H1 (cell line): ENCODE results near the gene IDUA. TPM values are rescaled to one million over a fixed set of nuclear protein-coding genes. Genes with fewer than 3 reads are reported as not detected.

Source experiments
- CTCF ChIA-PET: fragments of 300-600 bp; sonication (Branson Sonifier 250); formaldehyde crosslinking; loops from one replicate; lab custom pipeline; 2021; ENCODE audit not compliant: partially characterized antibody; lab: Charles Lee
- POLR2A ChIA-PET: fragments of 300-600 bp; sonication (Branson Sonifier 250); formaldehyde crosslinking; loops from one replicate; lab custom pipeline; 2021; ENCODE audit warnings: inconsistent platforms; ENCODE audit not compliant: partially characterized antibody; lab: Charles Lee
- DNase-seq, 2 experiments: peaks; one replicate each; pipeline versions ENCODE4 v3.0.0 to v3.0.0-alpha.2; 2010 to 2022; ENCODE audit warnings: low spot score in 2 of 2, low read depth in 1 of 2, mixed read lengths in 1 of 2
- FAIRE-seq: peaks from 2 replicates; lab custom pipeline; 2011; peaks lifted over from hg19 to GRCh38; lab: Jason Lieb, UNC
- H2AFZ ChIP-seq: 2 replicates; pipeline ENCODE4 v1.8.1; 2012; ENCODE audit warnings: low read length, inconsistent platforms
- H2AK5ac ChIP-seq: 2 replicates; pipeline ENCODE4 v1.6.1; 2013; ENCODE audit warnings: low read depth, low read length
- H2BK120ac ChIP-seq: replicated peaks from 2 replicates; pipeline ENCODE3; 2013; ENCODE audit warnings: low read depth, low read length, inconsistent platforms
- H2BK12ac ChIP-seq: 2 replicates; pipeline ENCODE4 v1.6.1; 2013; ENCODE audit warnings: low read depth, low read length
- H2BK15ac ChIP-seq: 2 replicates; pipeline ENCODE4 v1.6.1; 2013; ENCODE audit warnings: low read length
- H2BK20ac ChIP-seq: 2 replicates; pipeline ENCODE4 v1.6.1; 2013; ENCODE audit warnings: low read length
- H2BK5ac ChIP-seq: 2 replicates; pipeline ENCODE4 v1.6.1; 2013; ENCODE audit warnings: low read depth, low read length
- H3K14ac ChIP-seq: 2 replicates; pipeline ENCODE4 v1.6.1; 2013; ENCODE audit warnings: inconsistent platforms; ENCODE audit not compliant: insufficient read length
- H3K18ac ChIP-seq: 2 replicates; pipeline ENCODE4 v1.6.1; 2013; ENCODE audit warnings: low read length; ENCODE audit errors: extremely low read depth
- H3K23ac ChIP-seq: 2 replicates; pipeline ENCODE4 v1.6.1; 2013; ENCODE audit warnings: inconsistent platforms; ENCODE audit not compliant: insufficient read length
- H3K23me2 ChIP-seq: 2 replicates; pipeline ENCODE4 v1.6.1; 2013; ENCODE audit warnings: low read depth, low read length
- H3K27ac ChIP-seq: 2 replicates; pipeline ENCODE4 v1.6.1; 2011; ENCODE audit warnings: low read depth, low read length, inconsistent platforms
- H3K27me3 ChIP-seq, 4 experiments: replicated peaks in 1 of 4; 1 replicate in 1 of 4; 2 replicates in 3 of 4; pipeline versions ENCODE4 v1.6.1 to v1.8.1; 2011 to 2013; ENCODE audit warnings: low read length in 3 of 4, mild to moderate bottlenecking in 3 of 4, inconsistent platforms in 2 of 4, mixed read lengths in 2 of 4, moderate library complexity in 1 of 4; ENCODE audit not compliant: control insufficient read depth in 3 of 4, insufficient read depth in 3 of 4; ENCODE audit errors: extremely low read depth in 1 of 4
- H3K36me3 ChIP-seq, 4 experiments: 2 replicates each; pipeline versions ENCODE4 v1.6.1 to v1.8.1; 2011 to 2013; ENCODE audit warnings: mild to moderate bottlenecking in 4 of 4, low read length in 3 of 4, moderate library complexity in 2 of 4, control low read depth in 1 of 4, inconsistent platforms in 1 of 4; ENCODE audit not compliant: insufficient read depth in 4 of 4, control insufficient read depth in 2 of 4
- H3K4ac ChIP-seq: replicated peaks from 2 replicates; pipeline ENCODE3; 2013; ENCODE audit warnings: low read length, low read depth, mixed read lengths, inconsistent platforms; ENCODE audit not compliant: insufficient read length
- H3K4me1 ChIP-seq, 4 experiments: replicated peaks in 1 of 4; 1 replicate in 1 of 4; 2 replicates in 3 of 4; pipeline versions ENCODE4 v1.6.1 to v1.8.1; 2011 to 2013; ENCODE audit warnings: low read length in 3 of 4, inconsistent platforms in 2 of 4, mixed read lengths in 1 of 4; ENCODE audit not compliant: insufficient read depth in 4 of 4, control insufficient read depth in 3 of 4
- H3K4me2 ChIP-seq, 2 experiments: 2 replicates each; pipeline versions ENCODE4 v1.6.1 to v1.8.1; 2011 to 2013; ENCODE audit warnings: low read depth in 2 of 2, low read length in 2 of 2, control low read depth in 1 of 2, inconsistent platforms in 1 of 2, mild to moderate bottlenecking in 1 of 2; ENCODE audit not compliant: insufficient read depth in 1 of 2
- H3K4me3 ChIP-seq, 4 experiments: fragments of 200-600, 300-600 bp in 1 of 4; sonication (generic), shearing (Covaris generic), sonication (Bioruptor Twin) in 1 of 4; 2 replicates each; pipeline versions ENCODE4 v1.5.1 to v1.8.1; 2011 to 2016; ENCODE audit warnings: low read length in 4 of 4, low read depth in 3 of 4, control low read depth in 2 of 4, inconsistent platforms in 2 of 4, mild to moderate bottlenecking in 2 of 4, mixed read lengths in 1 of 4, moderate library complexity in 1 of 4; ENCODE audit not compliant: insufficient read depth in 2 of 4; ENCODE audit errors: extremely low read depth in 1 of 4
- H3K56ac ChIP-seq: replicated peaks from 2 replicates; pipeline ENCODE3; 2013; ENCODE audit warnings: low read depth, mild to moderate bottlenecking, mixed read lengths, low read length, inconsistent platforms; ENCODE audit not compliant: insufficient read length
- H3K79me1 ChIP-seq: 2 replicates; pipeline ENCODE4 v1.6.1; 2013; ENCODE audit warnings: low read depth, low read length, control low read depth
- H3K79me2 ChIP-seq, 2 experiments: 2 replicates each; pipeline versions ENCODE4 v1.6.1 to v1.8.1; 2012 to 2013; ENCODE audit warnings: low read length in 2 of 2, mild to moderate bottlenecking in 2 of 2, inconsistent platforms in 1 of 2; ENCODE audit not compliant: insufficient read depth in 2 of 2, control insufficient read depth in 1 of 2
- H3K9ac ChIP-seq, 4 experiments: replicated peaks in 1 of 4; 1 replicate in 1 of 4; 2 replicates in 3 of 4; pipeline versions ENCODE4 v1.6.1 to v1.8.1; 2011 to 2013; ENCODE audit warnings: low read depth in 3 of 4, low read length in 3 of 4, control low read depth in 2 of 4, mild to moderate bottlenecking in 2 of 4, moderate library complexity in 2 of 4, inconsistent platforms in 1 of 4; ENCODE audit errors: extremely low read depth in 1 of 4
- H3K9me3 ChIP-seq, 2 experiments: 2 replicates each; pipeline versions ENCODE4 v1.6.1 to v1.8.1; 2012 to 2013; ENCODE audit warnings: mild to moderate bottlenecking in 2 of 2, moderate library complexity in 2 of 2, control low read depth in 1 of 2, inconsistent platforms in 1 of 2, low read depth in 1 of 2, low read length in 1 of 2, mixed read lengths in 1 of 2; ENCODE audit not compliant: insufficient read depth in 2 of 2
- H4K20me1 ChIP-seq, 2 experiments: replicated peaks in 1 of 2; 2 replicates each; pipeline versions ENCODE3 to v1.8.1; 2011 to 2013; ENCODE audit warnings: inconsistent platforms in 2 of 2, low read length in 2 of 2, mild to moderate bottlenecking in 1 of 2; ENCODE audit not compliant: insufficient read depth in 2 of 2, control insufficient read depth in 1 of 2
- H4K5ac ChIP-seq: 2 replicates; pipeline ENCODE4 v1.6.1; 2013; ENCODE audit warnings: low read length, low read depth, mixed read lengths, inconsistent platforms; ENCODE audit not compliant: insufficient read length
- H4K8ac ChIP-seq: 2 replicates; pipeline ENCODE4 v1.8.0; 2013; ENCODE audit warnings: mild to moderate bottlenecking, moderate library complexity, low read length, inconsistent platforms; ENCODE audit not compliant: insufficient read depth; ENCODE audit errors: extremely low read depth
- H4K91ac ChIP-seq: replicated peaks from 2 replicates; pipeline ENCODE3; 2013; ENCODE audit warnings: low read length, mixed read lengths, inconsistent platforms; ENCODE audit not compliant: insufficient read length
- E2F6 ChIP-seq: IDR thresholded peaks from 2 replicates; pipeline ENCODE4 v1.6.1; 2012; ENCODE audit warnings: inconsistent platforms
- WGBS, 2 experiments: shearing (Covaris generic) in 1 of 2; methylation state at CpG; one replicate each; pipeline versions ENCODE4 v1.1.6 to v1.1.7; 2013 to 2015; ENCODE audit warnings: low lambda C conversion rate in 2 of 2, mixed read lengths in 2 of 2, inconsistent platforms in 1 of 2, low coverage in 1 of 2, missing lambda C conversion rate in 1 of 2; ENCODE audit not compliant: insufficient replicate concordance in 2 of 2, insufficient coverage in 1 of 2, insufficient read length in 1 of 2; ENCODE audit errors: extremely low coverage in 1 of 2, missing lambda C conversion rate in 1 of 2; 5-methylcytosine and 5-hydroxymethylcytosine counted together
- polyA plus RNA-seq, 7 experiments: library from polyadenylated mRNA; depleted of rRNA in 3 of 7; stranded (reverse) in 5 of 7; unstranded in 2 of 7; fragments of >200 nt in 5 of 7; fragments of 200-250 nt in 2 of 7; gene quantifications; 1 replicate in 5 of 7; 2 replicates in 1 of 7; 4 replicates in 1 of 7; pipeline versions ENCODE4 v1.2.1 to v1.2.3, GENCODE V29; 2011 to 2013; ENCODE audit warnings: missing spikeins in 2 of 7, mixed read lengths in 2 of 7
- total RNA-seq: library from RNA; stranded (reverse); fragmentation: NEBNext Ultra II Directional; extraction: Animal tissue kit (Norgen Biotek cat#: 25700); gene quantifications from 2 replicates; pipeline ENCODE4 v1.2.1, GENCODE V29; 2021

IDUA gene
- total and polyA plus RNA-seq, 2 of the 8 experiments (the other 6 are each of a cell fraction or from before 2014, with no cell fraction given), result 2.8 to 4.8 TPM

GRCh38 chr4:952881-953573 is 33.8 kb upstream of the IDUA start:
- Histone ChIP-seq H3K4me3 (no peak overlapping the region), H3K79me2 (no peaks in the 10 kb centered on the region), H3K79me1 (no peaks in the 10 kb centered on the region), H3K4ac (no peak overlapping the region), H3K56ac (no peak overlapping the region), H2BK12ac (no peak overlapping the region), H3K4me2 (no peak overlapping the region), H4K91ac (no peak overlapping the region), H4K5ac (no peak overlapping the region), H3K27ac (no peak overlapping the region), H3K14ac (no peak overlapping the region), H3K4me1 (no peaks in the 10 kb centered on the region; a peak in 1 of 7 replicates), H2BK5ac (no peak overlapping the region), H3K23me2 (no peaks in the 10 kb centered on the region), H3K36me3 (no peaks in the 10 kb centered on the region), H2BK20ac (no peak overlapping the region), H3K9ac (no peak overlapping the region), H3K9me3 (no peaks in the 10 kb centered on the region), H3K18ac (no peak overlapping the region), H4K8ac (no peak overlapping the region; the same call in 1 of the 2 replicates), H4K20me1 (peaks cover 0 to 3% of the 10 kb centered on the region in 2 experiments), H2AK5ac (no peak overlapping the region), H2BK15ac (no peak overlapping the region), H3K27me3 (peaks cover 0 to 3% (median 0%) of the 10 kb centered on the region in 4 experiments; a peak in 1 of 7 replicates), H2AFZ (no peak overlapping the region), H3K23ac (no peak overlapping the region), H2BK120ac (no peak overlapping the region)
- no peak for FAIRE-seq
- POLR2A ChIA-PET, result no interaction called here
- no peak for DNase-seq
- TF ChIP-seq E2F6, result no peak
- CTCF ChIA-PET, result no interaction called here
- 91% methylated on average over 28 of the region's 28 CpGs; no CpG with 5 or more reads in 1 of the 2 experiments for WGBS, 2 experiments
